Stimulated activated CD4-positive, alpha-beta T cell treated with anti-CD3 and anti-CD28 coated beads, TNF-alpha, amount 100 ng/mL, for 24 hours (primary cell): ENCODE results near the gene DCC.

ENCODE experiments used
- DNase-seq, 3 experiments: peaks; one replicate each; pipeline ENCODE4 v3.0.0-alpha.2; 2020; ENCODE audit warnings: low read depth in 3 of 3

Gene DCC

GRCh38 chr18:52596748-52597435 is 256.9 kb downstream of the DCC start:
- no peak for DNase-seq

DNA sequence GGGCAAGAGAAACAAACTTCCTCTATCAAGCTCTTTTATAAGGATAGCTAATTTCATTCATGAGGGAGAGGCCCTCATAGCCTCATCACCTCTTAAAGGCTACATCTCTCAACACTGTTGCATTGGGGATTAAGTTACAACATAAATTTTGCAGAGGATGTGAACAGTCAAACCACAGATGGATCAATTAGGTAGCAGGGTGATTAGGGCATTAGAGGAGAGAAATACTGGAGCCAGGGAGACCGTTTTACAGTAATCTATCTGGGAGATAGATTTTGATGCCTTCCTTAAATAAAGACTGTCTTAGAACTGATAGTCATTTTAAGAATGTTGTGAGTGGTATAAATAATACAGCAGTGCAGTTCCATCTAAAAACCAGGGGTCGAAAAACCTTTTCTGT is 258.9 kb downstream of the DCC start:
- no peak for DNase-seq

DNA sequence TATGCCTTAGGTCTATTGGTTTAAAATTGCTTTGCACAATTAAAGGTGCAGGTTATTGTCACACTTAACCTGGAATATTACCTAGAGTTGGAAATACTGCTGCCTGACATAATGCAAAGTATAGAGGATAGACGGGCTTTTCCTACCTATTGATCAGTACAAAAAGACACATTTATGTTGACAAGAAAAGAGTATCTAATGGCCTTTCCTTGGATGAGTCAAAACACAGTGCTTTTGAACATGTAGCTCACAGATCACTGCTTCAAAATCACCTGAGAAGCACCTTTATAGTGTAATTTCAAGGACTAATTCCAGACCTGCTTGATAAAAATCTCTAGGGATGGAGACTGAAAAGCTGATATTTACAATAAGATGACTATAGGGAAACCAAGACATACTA is 262.8 kb downstream of the DCC start:
- no peak for DNase-seq

- DNase-seq: no peak
Measured at GRCh38 chr18:52605345-52605744, 265.3 kb downstream of the DCC start.

GRCh38 chr18:52607985-52608384 is 268.0 kb downstream of the DCC start:
- DNase-seq: no peak

GRCh38 chr18:52610451-52611115 is 270.6 kb downstream of the DCC start:
- no peak for DNase-seq

GRCh38 chr18:52612406-52612805 is 272.4 kb downstream of the DCC start:
- no peak for DNase-seq

DNA sequence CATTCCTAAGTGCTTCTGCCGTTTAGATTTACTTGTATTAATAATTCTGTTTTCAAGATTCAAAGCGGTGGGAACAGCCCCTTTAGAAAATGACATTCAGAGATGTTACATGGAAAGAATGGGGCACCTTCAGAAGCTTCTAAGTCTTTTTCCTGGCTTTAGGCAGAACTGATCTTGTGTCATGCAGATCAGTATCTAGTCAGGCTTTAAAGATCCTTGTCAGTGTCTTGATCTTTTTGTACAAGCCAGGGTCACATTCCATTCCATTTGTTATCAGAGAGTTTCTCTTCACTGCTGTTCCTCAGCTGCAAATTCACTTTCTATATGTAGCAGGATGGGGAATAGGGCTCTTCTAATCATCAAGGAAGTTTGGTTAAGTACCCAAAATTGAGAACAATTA is 275.3 kb downstream of the DCC start:
- no peak for DNase-seq

DNA sequence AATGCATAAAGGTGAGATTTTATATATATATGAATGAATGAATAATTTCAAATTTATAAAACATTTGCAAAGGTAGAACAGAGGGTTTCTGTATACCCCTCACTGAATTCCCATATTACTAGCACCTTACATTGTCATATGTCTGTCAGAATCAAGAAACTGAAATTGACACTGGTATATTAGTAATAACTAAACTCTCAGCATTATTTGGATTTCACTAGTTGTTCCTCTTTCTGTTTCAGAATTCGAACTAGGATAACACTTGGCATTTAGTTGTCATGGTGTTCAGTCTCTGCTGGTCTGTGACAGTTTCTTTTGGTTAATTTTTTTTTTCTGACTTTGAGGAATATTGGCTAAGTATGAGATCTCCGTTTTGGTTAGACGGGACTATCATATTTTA is 275.9 kb downstream of the DCC start:
- no peak for DNase-seq

DNA sequence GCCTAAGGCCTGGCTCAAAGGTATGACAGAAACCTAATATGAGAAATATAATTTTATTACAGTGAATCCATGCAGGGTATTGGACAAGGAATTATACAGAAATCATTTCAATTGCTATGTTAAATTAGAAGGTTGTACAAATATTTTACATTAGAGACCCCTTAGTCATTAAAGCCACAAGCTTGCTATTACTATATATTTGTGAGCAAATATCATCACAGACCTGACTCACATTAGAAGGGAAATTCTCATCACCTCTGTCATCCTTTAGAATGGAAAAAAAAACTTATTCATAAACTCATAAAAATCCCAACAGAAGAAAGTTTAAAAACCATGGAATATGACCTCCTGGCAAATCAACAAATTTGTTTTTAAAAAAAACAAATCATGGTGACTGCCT is 277.9 kb downstream of the DCC start:
- DNase-seq: no peak

DNA sequence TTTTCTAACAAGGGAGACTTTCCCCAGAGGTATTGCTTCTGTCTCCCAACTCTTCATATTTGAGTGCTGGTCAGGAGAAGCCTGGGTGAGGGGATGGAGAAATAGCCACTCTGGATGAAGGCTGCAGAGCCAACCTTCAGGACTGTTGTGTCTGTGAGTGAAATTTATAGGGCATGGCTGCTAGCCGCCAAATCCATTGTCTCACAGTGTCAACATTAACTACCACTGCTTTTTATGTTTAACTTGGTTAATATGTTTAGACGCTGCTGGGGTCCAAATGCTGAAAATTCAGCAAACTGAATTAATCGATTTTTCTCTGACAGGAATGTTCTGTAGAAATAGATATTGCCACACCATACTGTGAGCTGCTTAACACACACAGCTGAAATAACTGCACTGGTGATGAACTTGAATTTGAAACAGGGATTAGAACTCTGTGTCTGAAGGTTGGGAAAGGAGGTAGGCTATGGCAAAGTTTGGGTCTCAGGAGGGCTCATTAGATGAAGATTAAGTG is 281.0 kb downstream of the DCC start:
- DNase-seq: no peak

DNA sequence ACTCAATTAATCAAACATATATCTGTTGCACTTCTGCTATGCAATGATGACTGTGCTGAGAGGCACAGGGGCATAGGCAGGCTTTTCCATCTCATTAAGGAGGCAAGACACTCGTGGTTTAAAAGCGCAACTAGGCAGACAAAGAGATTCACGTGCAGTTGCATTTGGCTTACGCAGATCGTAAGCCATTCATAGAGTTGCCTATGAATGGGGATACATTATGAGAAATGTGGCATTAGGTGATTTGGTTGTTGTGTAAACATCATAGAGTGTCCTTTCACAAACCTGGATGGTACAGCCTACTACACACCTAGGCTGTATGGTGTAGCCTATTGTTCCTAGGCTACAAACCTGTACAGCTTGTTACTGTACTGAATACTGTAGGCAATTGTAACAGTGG is 284.7 kb downstream of the DCC start:
- DNase-seq: no peak

- no peak for DNase-seq
Measured at GRCh38 chr18:52636536-52636935, 296.5 kb downstream of the DCC start.

DNA sequence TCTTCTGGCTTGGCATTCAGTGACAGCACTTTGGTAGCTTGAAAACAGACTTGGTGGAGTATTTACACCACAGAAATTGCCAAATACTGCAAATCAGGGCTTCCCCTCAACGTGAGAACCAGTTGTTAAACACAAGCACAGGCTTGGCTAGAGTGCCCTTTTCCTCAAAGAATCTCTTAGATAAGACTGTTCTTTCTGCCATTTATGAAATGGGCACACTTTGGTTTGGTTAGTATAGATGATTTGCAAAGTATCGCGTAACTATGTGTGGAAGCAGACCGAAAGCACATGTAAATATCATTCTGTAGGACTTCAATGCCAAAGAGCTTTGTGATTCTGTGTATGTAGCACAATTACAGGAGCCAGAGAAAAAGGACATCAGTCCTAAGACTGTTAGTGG is 308.2 kb downstream of the DCC start:
- no peak for DNase-seq

GRCh38 chr18:52652391-52652790 is 312.4 kb downstream of the DCC start:
- DNase-seq: no peak

DNA sequence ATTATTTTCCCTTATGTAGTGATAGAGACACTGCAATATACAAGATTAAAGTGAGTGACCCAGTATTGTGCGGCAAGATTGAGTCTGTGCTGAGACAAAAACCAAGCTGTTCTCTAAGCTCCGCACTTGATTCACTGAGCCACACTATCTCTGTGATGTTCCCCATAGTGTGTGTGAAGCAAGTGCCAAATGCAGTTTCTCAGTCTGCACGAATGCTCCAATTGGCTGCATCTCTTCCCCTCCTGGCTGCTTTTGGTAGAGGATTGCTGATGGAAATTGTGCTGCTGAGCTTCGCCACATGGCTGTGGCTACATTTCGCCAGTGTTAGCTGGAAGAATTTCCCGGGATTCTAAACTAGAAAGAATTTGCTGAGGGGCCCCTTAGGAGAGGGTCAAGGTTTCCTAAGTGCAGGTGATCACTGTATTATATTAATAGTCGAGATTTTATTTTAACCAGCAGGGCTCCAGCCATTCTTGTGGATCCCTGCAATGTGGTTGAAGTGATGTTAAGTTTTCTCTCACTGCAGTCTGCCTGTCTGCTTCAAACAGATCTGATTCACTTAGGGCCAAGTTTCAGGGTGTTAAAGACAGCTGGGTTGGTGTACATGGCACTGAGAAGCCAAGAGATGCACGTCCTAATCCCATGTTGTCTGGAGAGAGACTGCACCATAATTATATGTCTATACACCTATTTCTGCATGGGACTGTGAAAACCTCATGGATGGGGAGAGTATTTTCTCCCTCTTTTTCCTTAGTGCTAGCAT is 317.2 kb downstream of the DCC start:
- DNase-seq: no peak

DNA sequence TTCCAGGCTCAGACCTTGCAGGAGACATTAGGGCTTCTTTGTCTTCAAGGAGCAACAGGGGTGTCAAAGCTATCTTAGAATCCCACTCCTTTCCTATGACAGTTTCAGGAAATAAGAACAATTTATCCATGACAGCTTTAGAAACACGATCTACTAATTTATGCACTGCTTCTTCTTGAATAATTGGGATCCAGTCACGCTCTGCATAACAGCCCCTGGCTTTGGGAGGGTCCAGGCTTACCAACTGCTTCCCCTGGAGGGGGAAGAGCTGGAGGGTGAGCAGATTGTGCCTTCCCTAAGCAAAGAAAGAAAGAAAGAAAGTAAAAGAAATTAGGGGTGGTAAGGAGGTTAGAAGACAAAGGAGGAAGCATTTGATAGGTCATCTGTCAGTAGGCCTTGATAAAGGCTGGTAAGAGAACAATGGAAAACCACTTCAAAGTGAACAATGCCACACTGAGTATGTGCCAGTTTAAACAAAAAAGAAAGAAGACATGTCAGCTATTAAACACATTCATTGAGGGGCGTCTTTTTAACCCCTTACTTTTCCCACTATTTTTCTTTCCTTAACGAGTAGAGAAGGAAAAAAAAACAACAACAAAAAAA is 327.6 kb downstream of the DCC start:
- DNase-seq: no peak

- DNase-seq: no peak
Measured at GRCh38 chr18:52670896-52671295, 330.9 kb downstream of the DCC start.

DNA sequence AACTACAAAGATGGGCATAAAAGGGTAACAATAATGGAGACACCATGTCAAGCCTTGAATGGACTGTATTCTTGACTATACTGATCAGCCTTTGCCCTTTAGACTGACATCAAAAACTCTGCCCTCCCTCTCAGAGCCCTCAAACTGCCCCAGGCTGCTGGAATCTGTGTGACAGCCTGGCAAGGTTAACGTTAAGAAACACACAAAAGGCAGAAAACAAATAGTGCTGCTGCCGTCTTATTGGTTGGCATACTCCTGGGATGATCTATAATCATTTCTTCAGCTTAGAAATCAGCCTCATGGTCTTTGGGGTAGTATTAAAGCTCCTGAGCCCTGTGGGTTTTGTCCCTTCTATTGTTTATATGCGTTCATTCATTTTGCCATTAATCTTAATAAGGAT is 338.0 kb downstream of the DCC start:
- DNase-seq: no peak

DNA sequence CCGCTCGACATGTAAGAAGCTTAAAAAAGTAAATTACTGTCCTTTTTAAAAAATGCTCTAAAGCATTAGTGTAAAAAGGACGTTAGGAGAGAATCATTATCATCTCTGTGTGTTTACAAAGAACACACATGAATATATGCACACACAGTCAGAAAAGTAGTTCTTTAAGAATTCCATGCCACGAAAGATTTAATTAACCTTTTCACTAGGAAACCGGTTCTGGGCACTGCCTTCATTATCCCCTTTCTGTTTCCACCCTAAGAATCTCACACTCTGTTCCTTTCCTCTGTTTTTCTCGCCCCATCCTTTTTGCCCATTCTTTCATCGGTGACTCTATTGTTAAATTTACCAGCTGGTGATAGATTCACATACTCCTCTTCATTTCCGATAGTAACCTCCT is 338.6 kb downstream of the DCC start:
- DNase-seq: no peak

DNA sequence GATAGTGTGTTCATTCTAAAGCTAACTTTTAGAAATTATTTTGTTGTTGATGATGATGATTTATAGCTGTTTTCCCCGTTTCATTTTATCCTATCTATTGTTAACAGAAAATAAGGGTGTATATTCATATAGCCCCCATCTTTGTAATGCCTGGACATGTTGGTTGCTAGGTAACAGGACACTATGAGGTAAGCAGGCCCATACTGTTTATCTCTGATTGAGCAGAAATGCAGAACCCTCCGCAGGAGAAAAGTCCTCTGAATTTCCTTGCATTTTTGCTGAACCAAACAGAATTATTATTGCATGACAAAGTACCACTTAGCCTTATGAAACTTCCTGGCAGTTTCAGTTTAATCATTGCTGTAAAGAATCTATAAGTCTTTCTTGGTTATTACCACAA is 339.4 kb downstream of the DCC start:
- DNase-seq: no peak

- DNase-seq: no peak
Measured at GRCh38 chr18:52682260-52682659, 342.3 kb downstream of the DCC start.
